GM12872 (cell line): Measurements from ENCODE around the gene ZHX3.

Source experiments
- CTCF ChIP-seq: IDR thresholded peaks from 3 replicates; pipeline ENCODE4 v1.5.1; 2011; ENCODE audit warnings: low read depth, mild to moderate bottlenecking, low read length, moderate library complexity; ENCODE audit not compliant: insufficient read depth

ZHX3 gene

GRCh38 chr20:41145317-41145716, 172.2 kb downstream of the ZHX3 start:
- TF ChIP-seq CTCF, result no peak

GRCh38 chr20:41143354-41143753, 174.2 kb downstream of the ZHX3 start:
- no peak for TF ChIP-seq CTCF

GRCh38 chr20:41142919-41143318, 174.6 kb downstream of the ZHX3 start:
- TF ChIP-seq CTCF, result no peak

- no peak for TF ChIP-seq CTCF
Observed at GRCh38 chr20:41142245-41142644, 175.3 kb downstream of the ZHX3 start.

- no peak for TF ChIP-seq CTCF
Observed at GRCh38 chr20:41141153-41141815, 176.2 kb downstream of the ZHX3 start.

- no peak for TF ChIP-seq CTCF
Observed at GRCh38 chr20:41140226-41141133, 177.1 kb downstream of the ZHX3 start.

GRCh38 chr20:41139227-41140093, 178.1 kb downstream of the ZHX3 start:
- no peak for TF ChIP-seq CTCF
